GM12873 (cell line): ENCODE measurements around the gene CD151.

Experiments
- TF ChIP-seq, protein P1 (sequence below): IDR thresholded peaks from 2 replicates; pipeline ENCODE4 v1.5.1; 2012; ENCODE audit warnings: low read depth, mild to moderate bottlenecking, moderate library complexity, low read length, control low read depth; ENCODE audit not compliant: insufficient read depth; ENCODE audit errors: missing control alignments

The CD151 gene

DNA sequence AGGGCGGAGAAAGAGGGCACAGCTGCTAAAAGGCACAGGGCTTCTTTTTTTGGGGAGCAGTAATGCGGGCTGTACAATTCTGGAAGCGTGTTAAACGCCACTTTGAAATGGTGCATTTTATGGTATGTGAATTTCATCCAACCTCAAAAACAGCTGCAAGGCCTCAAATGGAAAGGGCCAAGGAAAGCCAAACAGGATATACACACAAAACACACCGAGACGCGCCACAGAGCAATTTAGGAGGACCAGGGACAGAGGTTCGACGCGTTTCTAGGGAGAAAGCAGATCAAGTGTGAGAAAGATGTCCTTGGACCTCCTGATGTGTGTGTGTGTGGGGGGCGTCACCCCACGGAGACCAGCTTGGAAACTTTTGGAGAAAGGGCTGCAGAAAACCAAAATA is 41.0 kb downstream of the CD151 start:
- TF ChIP-seq, protein P1, sequence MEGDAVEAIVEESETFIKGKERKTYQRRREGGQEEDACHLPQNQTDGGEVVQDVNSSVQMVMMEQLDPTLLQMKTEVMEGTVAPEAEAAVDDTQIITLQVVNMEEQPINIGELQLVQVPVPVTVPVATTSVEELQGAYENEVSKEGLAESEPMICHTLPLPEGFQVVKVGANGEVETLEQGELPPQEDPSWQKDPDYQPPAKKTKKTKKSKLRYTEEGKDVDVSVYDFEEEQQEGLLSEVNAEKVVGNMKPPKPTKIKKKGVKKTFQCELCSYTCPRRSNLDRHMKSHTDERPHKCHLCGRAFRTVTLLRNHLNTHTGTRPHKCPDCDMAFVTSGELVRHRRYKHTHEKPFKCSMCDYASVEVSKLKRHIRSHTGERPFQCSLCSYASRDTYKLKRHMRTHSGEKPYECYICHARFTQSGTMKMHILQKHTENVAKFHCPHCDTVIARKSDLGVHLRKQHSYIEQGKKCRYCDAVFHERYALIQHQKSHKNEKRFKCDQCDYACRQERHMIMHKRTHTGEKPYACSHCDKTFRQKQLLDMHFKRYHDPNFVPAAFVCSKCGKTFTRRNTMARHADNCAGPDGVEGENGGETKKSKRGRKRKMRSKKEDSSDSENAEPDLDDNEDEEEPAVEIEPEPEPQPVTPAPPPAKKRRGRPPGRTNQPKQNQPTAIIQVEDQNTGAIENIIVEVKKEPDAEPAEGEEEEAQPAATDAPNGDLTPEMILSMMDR: no peak

- TF ChIP-seq, protein P1: no peak
Observed at GRCh38 chr11:875203-875602, 42.5 kb downstream of the CD151 start.

DNA sequence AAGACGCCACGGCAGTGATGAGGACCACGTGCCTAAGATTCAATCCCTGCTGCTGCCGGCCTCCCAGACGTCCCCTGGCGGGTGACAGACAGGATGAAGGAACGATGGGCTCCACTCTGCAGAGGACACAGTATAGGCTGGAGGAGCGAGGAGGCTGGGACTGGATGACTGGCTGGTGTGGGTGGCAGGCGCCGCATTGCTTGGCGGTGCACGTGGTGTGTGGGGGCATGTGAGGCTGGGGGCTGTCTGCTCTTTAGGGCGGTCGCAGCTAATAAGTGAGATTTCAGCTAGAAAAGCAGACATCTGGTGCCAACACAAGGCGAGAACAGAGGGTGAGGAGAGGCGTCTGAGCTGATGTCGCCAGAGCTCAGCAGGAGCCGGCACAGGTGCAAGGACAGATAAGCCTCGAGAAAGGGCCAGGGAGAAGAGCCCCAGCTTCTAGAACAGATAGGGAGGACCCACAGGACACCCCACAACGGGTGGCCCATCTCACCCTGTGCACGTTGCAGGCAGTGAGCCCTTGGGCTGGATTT is 43.1 kb downstream of the CD151 start:
- TF ChIP-seq, protein P1: no peak

GRCh38 chr11:876545-876944 is 43.8 kb downstream of the CD151 start:
- TF ChIP-seq, protein P1: no peak

DNA sequence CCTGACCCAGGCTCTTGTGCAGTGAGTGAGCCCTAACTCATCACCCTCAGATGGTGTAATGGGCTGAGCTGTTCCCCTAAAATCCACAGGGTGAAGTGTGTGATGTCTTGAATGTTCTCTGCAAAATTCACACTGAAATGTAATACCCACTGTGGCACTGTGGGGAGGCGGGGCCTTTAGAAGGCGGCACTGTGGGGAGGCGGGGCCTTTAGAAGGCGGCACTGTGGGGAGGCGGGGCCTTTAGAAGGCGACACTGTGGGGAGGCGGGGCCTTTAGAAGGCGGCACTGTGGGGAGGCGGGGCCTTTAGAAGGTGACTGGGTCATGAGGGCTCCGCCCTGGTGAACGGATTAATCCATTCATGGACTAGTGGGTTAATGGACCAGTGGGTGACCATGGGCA is 44.8 kb downstream of the CD151 start:
- TF ChIP-seq, protein P1: no peak

GRCh38 chr11:880447-880846 is 47.7 kb downstream of the CD151 start:
- TF ChIP-seq, protein P1: no peak

- TF ChIP-seq, protein P1: no peak
Observed at GRCh38 chr11:882596-882995, 49.8 kb downstream of the CD151 start.
